GM12878 (cell line): ENCODE data around the gene LRRC8B. TPM values are rescaled to one million over a fixed set of nuclear protein-coding genes. Genes with fewer than 3 reads are reported as not detected.

Source experiments
- ATAC-seq: fragments of 200-7000 bp; cut with Tn5 transposase; 3 replicates; pipeline ENCODE4 v1.9.1; 2020; ENCODE audit warnings: mild to moderate bottlenecking, moderate library complexity
- BruUV-seq: library from RNA; stranded (reverse); fragments of 400-500 nt; replicated peaks from 2 replicates; lab custom pipeline; 2021; lab: Mats Ljungman, UMichigan
- CTCF ChIA-PET: fragments of 300-600 bp; sonication (Branson Sonifier 250); formaldehyde crosslinking; extraction: SDS; loops from one replicate; lab custom pipeline; 2021; ENCODE audit warnings: inconsistent platforms; lab: Yijun Ruan, JAX
- POLR2A ChIA-PET: fragments of 350-600 bp; formaldehyde crosslinking; extraction: SDS; loops from one replicate; lab custom pipeline; 2021; ENCODE audit warnings: inconsistent platforms; lab: Charles Lee
- RAD21 ChIA-PET: fragments of 300-600 bp; sonication (Branson Sonifier 250); formaldehyde crosslinking; loops from one replicate; lab custom pipeline; 2023; ENCODE audit warnings: antibody characterized with exemption; ENCODE audit not compliant: unreplicated experiment; lab: Charles Lee
- SMC1A ChIA-PET: fragments of 300-600 bp; sonication (Branson Sonifier 250); formaldehyde crosslinking; loops from one replicate; lab custom pipeline; 2023; ENCODE audit not compliant: unreplicated experiment, uncharacterized antibody; lab: Charles Lee
- DNase-seq: peaks from one replicate; pipeline ENCODE4 v3.0.0-alpha.2; 2011; ENCODE audit warnings: low read depth, low spot score
- FAIRE-seq: peaks from 3 replicates; lab custom pipeline; 2011; peaks lifted over from hg19 to GRCh38; lab: Jason Lieb, UNC
- H2AFZ ChIP-seq: 2 replicates; pipeline ENCODE4 v1.6.0; 2011; ENCODE audit warnings: low read depth, low read length, control low read depth; ENCODE audit not compliant: control insufficient read depth
- H3K27ac ChIP-seq: 2 replicates; pipeline ENCODE4 v1.5.1; 2011; ENCODE audit warnings: control low read depth; ENCODE audit not compliant: control insufficient read depth, insufficient read depth
- H3K27me3 ChIP-seq, 2 experiments: replicated peaks in 1 of 2; 2 replicates each; pipeline versions ENCODE4 v1.6.0 to v1.6.1; 2011; ENCODE audit warnings: low read length in 1 of 2; ENCODE audit not compliant: control insufficient read depth in 2 of 2, insufficient read depth in 2 of 2
- H3K36me3 ChIP-seq, 2 experiments: 2 replicates each; pipeline ENCODE4 v1.5.1; 2011; ENCODE audit warnings: low read length in 1 of 2; ENCODE audit not compliant: control insufficient read depth in 2 of 2, insufficient read depth in 2 of 2
- H3K4me1 ChIP-seq: 2 replicates; pipeline ENCODE4 v1.6.1; 2011; ENCODE audit warnings: mild to moderate bottlenecking, low read length, moderate library complexity, mixed read lengths; ENCODE audit not compliant: control insufficient read depth, insufficient read depth
- H3K4me2 ChIP-seq: 2 replicates; pipeline ENCODE4 v1.6.0; 2011; ENCODE audit warnings: control low read depth; ENCODE audit not compliant: control insufficient read depth, insufficient read depth
- H3K4me3 ChIP-seq: fragments of 200-600 bp; sonication (generic); 2 replicates; pipeline ENCODE4 v1.5.1; 2016
- H3K79me2 ChIP-seq: 2 replicates; pipeline ENCODE4 v1.6.0; 2011; ENCODE audit warnings: low read length; ENCODE audit not compliant: control insufficient read depth, insufficient read depth
- H3K9ac ChIP-seq: 2 replicates; pipeline ENCODE4 v1.8.0; 2011; ENCODE audit warnings: low read length, control low read depth, mixed read lengths; ENCODE audit not compliant: control insufficient read depth, insufficient read depth
- H3K9me3 ChIP-seq: replicated peaks from 3 replicates; pipeline ENCODE4 v1.5.1; 2011; ENCODE audit warnings: mild to moderate bottlenecking, low read length; ENCODE audit not compliant: control insufficient read depth, insufficient read depth
- H4K20me1 ChIP-seq: 2 replicates; pipeline ENCODE4 v1.6.0; 2011; ENCODE audit not compliant: control insufficient read depth, insufficient read depth
- CHD1 ChIP-seq: IDR thresholded peaks from 2 replicates; pipeline ENCODE4 v1.6.1; 2012; ENCODE audit warnings: low read depth, low read length, improper control_type of control experiment
- CREM ChIP-seq: IDR thresholded peaks from 2 replicates; pipeline ENCODE4 v1.6.1; 2014; ENCODE audit warnings: antibody characterized with exemption, low read depth
- HSF1 ChIP-seq: fragments of 150-350 bp; IDR thresholded peaks from 2 replicates; pipeline ENCODE4 v1.6.1; 2014; ENCODE audit warnings: mild to moderate bottlenecking, low read depth, low read length
- NBN ChIP-seq: fragments of 450-650 bp; IDR thresholded peaks from 2 replicates; pipeline ENCODE4 v1.6.1; 2016
- NFIC ChIP-seq: IDR thresholded peaks from 2 replicates; pipeline ENCODE4 v1.6.1; 2012; ENCODE audit warnings: low read depth, mild to moderate bottlenecking, inconsistent platforms, low read length, moderate library complexity
- PAX5 ChIP-seq: IDR thresholded peaks from 2 replicates; pipeline ENCODE4 v1.6.1; 2011; ENCODE audit warnings: low read depth, low read length, borderline replicate concordance
- RCOR1 ChIP-seq: conservative IDR thresholded peaks from 2 replicates; pipeline ENCODE4 v1.6.1; 2012; ENCODE audit warnings: low read depth, low read length, improper control_type of control experiment
- RELA ChIP-seq: fragments of 450-650 bp; IDR thresholded peaks from 2 replicates; pipeline ENCODE4 v1.8.0; 2014; ENCODE audit warnings: borderline replicate concordance; ENCODE audit not compliant: partially characterized antibody
- SMAD5 ChIP-seq: IDR thresholded peaks from 2 replicates; pipeline ENCODE4 v1.6.1; 2016; ENCODE audit warnings: antibody characterized with exemption, low read depth
- SMARCA5 ChIP-seq: fragments of 450-650 bp; IDR thresholded peaks from 2 replicates; pipeline ENCODE4 v1.6.1; 2017; ENCODE audit warnings: mild to moderate bottlenecking
- SRF ChIP-seq, 2 experiments: IDR thresholded peaks; 2 replicates each; pipeline ENCODE4 v1.6.1; 2011; ENCODE audit warnings: low read depth in 2 of 2, low read length in 2 of 2, mild to moderate bottlenecking in 1 of 2, moderate library complexity in 1 of 2
- TCF12 ChIP-seq: IDR thresholded peaks from 2 replicates; pipeline ENCODE4 v1.6.1; 2011; ENCODE audit warnings: low read depth, mild to moderate bottlenecking, low read length
- WRNIP1 ChIP-seq: IDR thresholded peaks from 2 replicates; pipeline ENCODE4 v1.6.1; 2011; ENCODE audit warnings: low read depth, low read length, improper control_type of control experiment, borderline replicate concordance
- WGBS: methylation state at CpG from one replicate; pipeline ENCODE4 v1.1.6; 2016; ENCODE audit warnings: low lambda C conversion rate; ENCODE audit not compliant: insufficient replicate concordance, insufficient coverage; ENCODE audit errors: missing lambda C conversion rate; 5-methylcytosine and 5-hydroxymethylcytosine counted together
- in situ Hi-C: fragments of 300-500 bp; cut with MboI; formaldehyde crosslinking; loops from 9 replicates; pipeline ENCODE4 v1.14.3; 2018; ENCODE audit warnings: mixed read lengths
- intact Hi-C: fragments of 100-400 bp; cut with micrococcal nuclease; formaldehyde crosslinking; loops from one replicate; pipeline ENCODE4 v1.14.2; 2022; ENCODE audit not compliant: unreplicated experiment
- polyA plus RNA-seq, 11 experiments: library from polyadenylated mRNA; depleted of rRNA in 4 of 11; unstranded in 6 of 11; stranded (reverse) in 5 of 11; fragments of >200 nt; fragmentation: Nextera tagmentation in 4 of 11; fragmentation: Illumina TruSeq in 1 of 11; extraction: Ambion mirVana in 4 of 11; extraction: Trizol in 1 of 11; gene quantifications; 1 replicate in 1 of 11; 2 replicates in 10 of 11; pipeline versions ENCODE4 v1.2.1 to v1.2.3, GENCODE V29; 2011 to 2016; ENCODE audit warnings: inconsistent platforms in 2 of 11, missing spikeins in 2 of 11, low read depth in 1 of 11
- total RNA-seq, 4 experiments: library from RNA; depleted of rRNA in 3 of 4; stranded (reverse); fragments of >200 nt in 3 of 4; fragmentation: Illumina TruSeq in 1 of 4; extraction: Trizol in 1 of 4; gene quantifications; 2 replicates each; pipeline versions ENCODE4 v1.2.1 to v1.2.3, GENCODE V29; 2013 to 2021
- TF ChIP-seq, protein P1 (sequence below): fragments of 450-650 bp; formaldehyde crosslinking; IDR thresholded peaks from 2 replicates; pipeline ENCODE4 v1.4.0; 2020; ENCODE audit warnings: mild to moderate bottlenecking, moderate library complexity
- TF ChIP-seq, protein P2 (sequence below): fragments of 450-650 bp; IDR thresholded peaks from 2 replicates; pipeline ENCODE4 v1.6.1; 2018; ENCODE audit warnings: borderline replicate concordance, mild to moderate bottlenecking; ENCODE audit not compliant: partially characterized antibody

LRRC8B gene
- total and polyA plus RNA-seq, 10 of the 15 experiments (the other 5 are each of a cell fraction or from before 2014, with no cell fraction given), result 1.3 to 9.2 (median 5.4) TPM

- in situ Hi-C loops, result no loop called here
- CTCF ChIA-PET, result no interaction called here
These were observed 40.9 kb downstream of the LRRC8B start for GRCh38 chr1:89565521-89565920.

More at GRCh38 chr1:89565521-89565920, 40.9 kb downstream of the LRRC8B start:
- TF ChIP-seq, protein P1, sequence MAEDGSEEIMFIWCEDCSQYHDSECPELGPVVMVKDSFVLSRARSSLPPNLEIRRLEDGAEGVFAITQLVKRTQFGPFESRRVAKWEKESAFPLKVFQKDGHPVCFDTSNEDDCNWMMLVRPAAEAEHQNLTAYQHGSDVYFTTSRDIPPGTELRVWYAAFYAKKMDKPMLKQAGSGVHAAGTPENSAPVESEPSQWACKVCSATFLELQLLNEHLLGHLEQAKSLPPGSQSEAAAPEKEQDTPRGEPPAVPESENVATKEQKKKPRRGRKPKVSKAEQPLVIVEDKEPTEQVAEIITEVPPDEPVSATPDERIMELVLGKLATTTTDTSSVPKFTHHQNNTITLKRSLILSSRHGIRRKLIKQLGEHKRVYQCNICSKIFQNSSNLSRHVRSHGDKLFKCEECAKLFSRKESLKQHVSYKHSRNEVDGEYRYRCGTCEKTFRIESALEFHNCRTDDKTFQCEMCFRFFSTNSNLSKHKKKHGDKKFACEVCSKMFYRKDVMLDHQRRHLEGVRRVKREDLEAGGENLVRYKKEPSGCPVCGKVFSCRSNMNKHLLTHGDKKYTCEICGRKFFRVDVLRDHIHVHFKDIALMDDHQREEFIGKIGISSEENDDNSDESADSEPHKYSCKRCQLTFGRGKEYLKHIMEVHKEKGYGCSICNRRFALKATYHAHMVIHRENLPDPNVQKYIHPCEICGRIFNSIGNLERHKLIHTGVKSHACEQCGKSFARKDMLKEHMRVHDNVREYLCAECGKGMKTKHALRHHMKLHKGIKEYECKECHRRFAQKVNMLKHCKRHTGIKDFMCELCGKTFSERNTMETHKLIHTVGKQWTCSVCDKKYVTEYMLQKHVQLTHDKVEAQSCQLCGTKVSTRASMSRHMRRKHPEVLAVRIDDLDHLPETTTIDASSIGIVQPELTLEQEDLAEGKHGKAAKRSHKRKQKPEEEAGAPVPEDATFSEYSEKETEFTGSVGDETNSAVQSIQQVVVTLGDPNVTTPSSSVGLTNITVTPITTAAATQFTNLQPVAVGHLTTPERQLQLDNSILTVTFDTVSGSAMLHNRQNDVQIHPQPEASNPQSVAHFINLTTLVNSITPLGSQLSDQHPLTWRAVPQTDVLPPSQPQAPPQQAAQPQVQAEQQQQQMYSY (CRISPR knock-in tag), result no peak
- no peak for TF ChIP-seq HSF1
- TF ChIP-seq RCOR1, result no peak
- TF ChIP-seq TCF12, result no peak
- TF ChIP-seq, protein P2, sequence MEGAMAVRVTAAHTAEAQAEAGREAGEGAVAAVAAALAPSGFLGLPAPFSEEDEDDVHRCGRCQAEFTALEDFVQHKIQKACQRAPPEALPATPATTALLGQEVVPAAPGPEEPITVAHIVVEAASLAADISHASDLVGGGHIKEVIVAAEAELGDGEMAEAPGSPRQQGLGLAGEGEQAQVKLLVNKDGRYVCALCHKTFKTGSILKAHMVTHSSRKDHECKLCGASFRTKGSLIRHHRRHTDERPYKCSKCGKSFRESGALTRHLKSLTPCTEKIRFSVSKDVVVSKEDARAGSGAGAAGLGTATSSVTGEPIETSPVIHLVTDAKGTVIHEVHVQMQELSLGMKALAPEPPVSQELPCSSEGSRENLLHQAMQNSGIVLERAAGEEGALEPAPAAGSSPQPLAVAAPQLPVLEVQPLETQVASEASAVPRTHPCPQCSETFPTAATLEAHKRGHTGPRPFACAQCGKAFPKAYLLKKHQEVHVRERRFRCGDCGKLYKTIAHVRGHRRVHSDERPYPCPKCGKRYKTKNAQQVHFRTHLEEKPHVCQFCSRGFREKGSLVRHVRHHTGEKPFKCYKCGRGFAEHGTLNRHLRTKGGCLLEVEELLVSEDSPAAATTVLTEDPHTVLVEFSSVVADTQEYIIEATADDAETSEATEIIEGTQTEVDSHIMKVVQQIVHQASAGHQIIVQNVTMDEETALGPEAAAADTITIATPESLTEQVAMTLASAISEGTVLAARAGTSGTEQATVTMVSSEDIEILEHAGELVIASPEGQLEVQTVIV, result no peak
- TF ChIP-seq WRNIP1, result no peak
- no peak for TF ChIP-seq SMARCA5
- TF ChIP-seq CHD1, result no peak
- TF ChIP-seq NBN, result no peak
- TF ChIP-seq RELA, result no peak
- TF ChIP-seq CREM, result no peak
- TF ChIP-seq NFIC, result no peak
- TF ChIP-seq SMAD5, result no peak
- no peak for TF ChIP-seq SRF (IDR thresholded peaks at IDR 0.05; ENCODE audit: low read depth in 2 of 2, low read length in 2 of 2)
- no peak for TF ChIP-seq PAX5
- Histone ChIP-seq H3K4me3 (no peak overlapping the region), H3K4me2 (no peak overlapping the region), H4K20me1 (no peaks in the 10 kb centered on the region), H2AFZ (no peak overlapping the region), H3K27me3 (no peaks in the 10 kb centered on the region), H3K79me2 (no peaks in the 10 kb centered on the region), H3K27ac (no peak overlapping the region), H3K36me3 (no peaks in the 10 kb centered on the region), H3K4me1 (no peaks in the 10 kb centered on the region), H3K9me3 (no peaks in the 10 kb centered on the region), H3K9ac (no peak overlapping the region)
- no peak for DNase-seq
- POLR2A ChIA-PET, result no interaction called here
- no TSS peak for BruUV-seq
- SMC1A ChIA-PET, result interaction anchor here (0.9 to 1.1 kb wide), 2 partner anchors 14 to 25 kb away, joined by 3 read pairs; no protein-coding TSS in a partner anchor
- RAD21 ChIA-PET, result no interaction called here
- intact Hi-C loops, result no loop called here
- no peak for FAIRE-seq
- 78% methylated on average over 6 of the region's 6 CpGs for WGBS
- ATAC-seq, result no peak
